ENCODE data around the gene ROR1.

DNA sequence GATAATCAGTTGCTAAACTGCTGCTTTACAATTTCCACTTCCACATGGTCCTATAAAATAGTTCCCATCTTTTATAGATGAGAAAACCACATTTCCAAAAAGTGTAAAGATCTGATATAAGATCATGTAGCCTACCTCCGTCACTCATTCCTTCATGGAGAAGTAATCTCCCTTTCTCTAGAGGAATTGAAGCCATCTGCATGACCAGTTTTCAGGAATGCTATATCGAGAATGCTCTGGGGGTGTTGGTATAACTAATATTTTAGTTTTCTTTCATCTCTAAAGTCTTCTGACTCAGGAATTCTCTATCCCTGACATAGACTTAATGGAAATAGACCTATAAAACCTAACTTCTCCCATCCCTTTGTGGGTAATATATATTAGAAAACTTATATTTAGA lies 256.6 kb downstream of the ROR1 start:
- TF ChIP-seq POLR2A (IDR thresholded peaks at IDR 0.05): no peak
- TF ChIP-seq, protein P1, sequence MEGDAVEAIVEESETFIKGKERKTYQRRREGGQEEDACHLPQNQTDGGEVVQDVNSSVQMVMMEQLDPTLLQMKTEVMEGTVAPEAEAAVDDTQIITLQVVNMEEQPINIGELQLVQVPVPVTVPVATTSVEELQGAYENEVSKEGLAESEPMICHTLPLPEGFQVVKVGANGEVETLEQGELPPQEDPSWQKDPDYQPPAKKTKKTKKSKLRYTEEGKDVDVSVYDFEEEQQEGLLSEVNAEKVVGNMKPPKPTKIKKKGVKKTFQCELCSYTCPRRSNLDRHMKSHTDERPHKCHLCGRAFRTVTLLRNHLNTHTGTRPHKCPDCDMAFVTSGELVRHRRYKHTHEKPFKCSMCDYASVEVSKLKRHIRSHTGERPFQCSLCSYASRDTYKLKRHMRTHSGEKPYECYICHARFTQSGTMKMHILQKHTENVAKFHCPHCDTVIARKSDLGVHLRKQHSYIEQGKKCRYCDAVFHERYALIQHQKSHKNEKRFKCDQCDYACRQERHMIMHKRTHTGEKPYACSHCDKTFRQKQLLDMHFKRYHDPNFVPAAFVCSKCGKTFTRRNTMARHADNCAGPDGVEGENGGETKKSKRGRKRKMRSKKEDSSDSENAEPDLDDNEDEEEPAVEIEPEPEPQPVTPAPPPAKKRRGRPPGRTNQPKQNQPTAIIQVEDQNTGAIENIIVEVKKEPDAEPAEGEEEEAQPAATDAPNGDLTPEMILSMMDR (IDR thresholded peaks at IDR 0.05): no peak

All from suprapubic skin (tissue), 3 donors.